HEK293 (cell line): ENCODE measurements around the gene ZDHHC21.

Experiments used
- PRDM10 ChIP-seq: fragments of 450-650 bp; formaldehyde crosslinking; IDR thresholded peaks from 2 replicates; pipeline ENCODE4 v1.5.1; 2016; ENCODE audit warnings: missing biosample characterization, missing genetic modification characterization
- ZFHX2 ChIP-seq: fragments of 450-650 bp; formaldehyde crosslinking; conservative IDR thresholded peaks from 2 replicates; pipeline ENCODE4 v1.5.1; 2016; ENCODE audit warnings: missing biosample characterization, missing genetic modification characterization
- ZIC2 ChIP-seq: fragments of 450-650 bp; formaldehyde crosslinking; IDR thresholded peaks from 2 replicates; pipeline ENCODE4 v1.5.1; 2016; ENCODE audit warnings: missing biosample characterization, missing genetic modification characterization
- ZNF24 ChIP-seq: fragments of 450-650 bp; formaldehyde crosslinking; IDR thresholded peaks from 2 replicates; pipeline ENCODE4 v1.5.1; 2016; ENCODE audit warnings: missing biosample characterization, missing genetic modification characterization
- ZNF274 ChIP-seq, 2 experiments: fragments of 200-500 bp in 1 of 2; fragments of 450-650 bp in 1 of 2; sonication (Bioruptor generic) in 1 of 2; formaldehyde crosslinking in 1 of 2; IDR thresholded peaks; 2 replicates each; pipeline versions ENCODE4 v1.5.1 to v1.6.1; 2014 to 2016; ENCODE audit warnings: borderline replicate concordance in 1 of 2, inconsistent platforms in 1 of 2, low read length in 1 of 2, missing biosample characterization in 1 of 2, missing genetic modification characterization in 1 of 2
- ZNF292 ChIP-seq: fragments of 450-650 bp; formaldehyde crosslinking; IDR thresholded peaks from 2 replicates; pipeline ENCODE4 v1.5.1; 2016; ENCODE audit warnings: low read depth, missing biosample characterization, missing genetic modification characterization, borderline replicate concordance
- ZNF311 ChIP-seq: fragments of 450-650 bp; formaldehyde crosslinking; IDR thresholded peaks from 2 replicates; pipeline ENCODE4 v1.5.1; 2017; ENCODE audit warnings: missing biosample characterization, missing genetic modification characterization, borderline replicate concordance
- ZNF530 ChIP-seq: fragments of 450-650 bp; formaldehyde crosslinking; IDR thresholded peaks from 2 replicates; pipeline ENCODE4 v1.5.1; 2016; ENCODE audit warnings: low read depth, missing biosample characterization, missing genetic modification characterization
- ZNF670 ChIP-seq: fragments of 450-650 bp; formaldehyde crosslinking; IDR thresholded peaks from 2 replicates; pipeline ENCODE4 v1.5.1; 2016; ENCODE audit warnings: missing biosample characterization, missing genetic modification characterization, low read depth
- ZNF830 ChIP-seq: fragments of 450-650 bp; IDR thresholded peaks from 2 replicates; pipeline ENCODE4 v1.5.0; 2018; ENCODE audit warnings: missing biosample characterization, missing genetic modification characterization, low read depth, mild to moderate bottlenecking, moderate library complexity
- TF ChIP-seq, protein P1 (sequence below): fragments of 450-650 bp; formaldehyde crosslinking; IDR thresholded peaks from 2 replicates; pipeline ENCODE4 v1.5.1; 2016; ENCODE audit warnings: missing biosample characterization, missing genetic modification characterization
- TF ChIP-seq, protein P2 (sequence below): IDR thresholded peaks from 2 replicates; pipeline ENCODE4 v1.6.1; 2011; ENCODE audit warnings: mild to moderate bottlenecking, low read depth, low read length, borderline replicate concordance

DNA sequence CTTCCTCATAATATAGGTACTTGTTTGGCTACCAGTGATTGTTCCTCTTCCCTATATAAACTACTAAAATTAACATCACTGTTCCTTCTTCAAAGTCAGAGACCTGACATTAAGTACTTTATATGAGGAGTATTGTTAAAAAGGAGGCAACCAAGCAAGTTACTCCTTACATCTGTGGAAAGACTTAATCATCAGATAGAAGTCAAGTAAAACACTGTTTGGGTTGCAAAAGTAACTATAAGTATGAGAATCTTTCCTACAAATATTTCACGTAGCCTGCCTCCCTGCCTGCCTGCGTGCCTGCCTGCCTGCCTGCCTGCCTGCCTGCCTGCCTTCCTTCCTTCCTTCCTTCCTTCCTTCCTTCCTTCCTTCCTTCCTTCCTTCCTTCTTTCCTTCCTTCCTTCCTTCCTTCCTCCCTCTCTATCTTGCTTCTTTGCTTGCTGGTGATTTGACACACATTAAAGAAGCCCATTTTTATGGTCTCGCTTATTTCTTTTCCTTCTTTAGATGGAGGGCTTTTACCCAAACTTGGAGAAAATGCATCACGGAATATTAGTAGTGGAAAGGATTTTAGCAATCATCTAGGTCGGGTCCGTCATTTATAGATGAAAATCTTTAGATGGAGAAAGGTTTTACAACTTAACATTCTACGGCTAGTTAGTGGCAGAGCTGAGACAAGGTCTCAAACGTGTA lies 26.1 kb upstream of the ZDHHC21 start:
- no peak for TF ChIP-seq ZNF292 (tag by site-specific recombination)
- no peak for TF ChIP-seq PRDM10 (tag by site-specific recombination)
- TF ChIP-seq ZNF274 (IDR thresholded peaks at IDR 0.05; ENCODE audit: low read length), result no peak
- TF ChIP-seq ZNF274 (tag by site-specific recombination; IDR thresholded peaks at IDR 0.05; ENCODE audit: borderline replicate concordance), result no peak
- TF ChIP-seq, protein P1, sequence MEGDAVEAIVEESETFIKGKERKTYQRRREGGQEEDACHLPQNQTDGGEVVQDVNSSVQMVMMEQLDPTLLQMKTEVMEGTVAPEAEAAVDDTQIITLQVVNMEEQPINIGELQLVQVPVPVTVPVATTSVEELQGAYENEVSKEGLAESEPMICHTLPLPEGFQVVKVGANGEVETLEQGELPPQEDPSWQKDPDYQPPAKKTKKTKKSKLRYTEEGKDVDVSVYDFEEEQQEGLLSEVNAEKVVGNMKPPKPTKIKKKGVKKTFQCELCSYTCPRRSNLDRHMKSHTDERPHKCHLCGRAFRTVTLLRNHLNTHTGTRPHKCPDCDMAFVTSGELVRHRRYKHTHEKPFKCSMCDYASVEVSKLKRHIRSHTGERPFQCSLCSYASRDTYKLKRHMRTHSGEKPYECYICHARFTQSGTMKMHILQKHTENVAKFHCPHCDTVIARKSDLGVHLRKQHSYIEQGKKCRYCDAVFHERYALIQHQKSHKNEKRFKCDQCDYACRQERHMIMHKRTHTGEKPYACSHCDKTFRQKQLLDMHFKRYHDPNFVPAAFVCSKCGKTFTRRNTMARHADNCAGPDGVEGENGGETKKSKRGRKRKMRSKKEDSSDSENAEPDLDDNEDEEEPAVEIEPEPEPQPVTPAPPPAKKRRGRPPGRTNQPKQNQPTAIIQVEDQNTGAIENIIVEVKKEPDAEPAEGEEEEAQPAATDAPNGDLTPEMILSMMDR, result no peak
- no peak for TF ChIP-seq ZNF24 (tag by site-specific recombination)
- TF ChIP-seq ZNF830 (tag by site-specific recombination), result no peak
- no peak for TF ChIP-seq ZNF311 (tag by site-specific recombination)
- TF ChIP-seq, protein P2, sequence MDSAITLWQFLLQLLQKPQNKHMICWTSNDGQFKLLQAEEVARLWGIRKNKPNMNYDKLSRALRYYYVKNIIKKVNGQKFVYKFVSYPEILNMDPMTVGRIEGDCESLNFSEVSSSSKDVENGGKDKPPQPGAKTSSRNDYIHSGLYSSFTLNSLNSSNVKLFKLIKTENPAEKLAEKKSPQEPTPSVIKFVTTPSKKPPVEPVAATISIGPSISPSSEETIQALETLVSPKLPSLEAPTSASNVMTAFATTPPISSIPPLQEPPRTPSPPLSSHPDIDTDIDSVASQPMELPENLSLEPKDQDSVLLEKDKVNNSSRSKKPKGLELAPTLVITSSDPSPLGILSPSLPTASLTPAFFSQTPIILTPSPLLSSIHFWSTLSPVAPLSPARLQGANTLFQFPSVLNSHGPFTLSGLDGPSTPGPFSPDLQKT, result no peak
- no peak for TF ChIP-seq ZNF530 (tag by site-specific recombination)
- no peak for TF ChIP-seq ZIC2
- no peak for TF ChIP-seq ZNF670 (tag by site-specific recombination)
- no peak for TF ChIP-seq ZFHX2 (tag by site-specific recombination)
